Endothelial cell of umbilical vein (primary cell): ENCODE results near the gene FILIP1L. TPM values are rescaled to one million over a fixed set of nuclear protein-coding genes. Genes with fewer than 3 reads are reported as not detected.
"Not testable (repeated sequence)": the region's sequence is repeated elsewhere in the genome, so short reads cannot be mapped to it uniquely, and the experiment has no call there.

ENCODE experiments used
- BruUV-seq: library from RNA; stranded (reverse); fragments of 400-500 nt; replicated peaks from 2 replicates; lab custom pipeline; 2021; lab: Mats Ljungman, UMichigan
- CTCF ChIA-PET: fragments of 300-600, 350-600 bp; sonication (Branson Sonifier 250); formaldehyde crosslinking; loops from one replicate; lab custom pipeline; 2021; ENCODE audit warnings: antibody characterized with exemption, inconsistent platforms; lab: Charles Lee
- POLR2A ChIA-PET: fragments of 300-600, 350-600 bp; sonication (Branson Sonifier 250); formaldehyde crosslinking; loops from one replicate; lab custom pipeline; 2021; ENCODE audit warnings: antibody characterized with exemption, inconsistent platforms; lab: Charles Lee
- DNase-seq: peaks from one replicate; pipeline ENCODE4 v3.0.0-alpha.2; 2011; ENCODE audit warnings: low read depth, low spot score
- FAIRE-seq: peaks from 2 replicates; lab custom pipeline; 2011; peaks lifted over from hg19 to GRCh38; lab: Jason Lieb, UNC
- H2AFZ ChIP-seq: 2 replicates; pipeline ENCODE4 v1.6.0; 2012; ENCODE audit warnings: low read depth, low read length, control low read depth, inconsistent platforms
- H3K27ac ChIP-seq: 2 replicates; pipeline ENCODE4 v1.5.1; 2011; ENCODE audit warnings: low read depth, mild to moderate bottlenecking, control low read depth, low read length, moderate library complexity; ENCODE audit not compliant: insufficient read depth
- H3K27me3 ChIP-seq, 2 experiments: 2 replicates each; pipeline versions ENCODE4 v1.6.0 to v1.6.1; 2011; ENCODE audit warnings: low read length in 2 of 2, mixed read lengths in 1 of 2; ENCODE audit not compliant: control insufficient read depth in 2 of 2, insufficient read depth in 2 of 2
- H3K36me3 ChIP-seq, 2 experiments: 2 replicates in 1 of 2; 3 replicates in 1 of 2; pipeline ENCODE4 v1.5.1; 2011; ENCODE audit warnings: low read length in 2 of 2, mild to moderate bottlenecking in 1 of 2, moderate library complexity in 1 of 2; ENCODE audit not compliant: control insufficient read depth in 2 of 2, insufficient read depth in 2 of 2; ENCODE audit errors: extremely low read depth in 1 of 2
- H3K4me1 ChIP-seq: 3 replicates; pipeline ENCODE4 v1.5.1; 2011; ENCODE audit warnings: mild to moderate bottlenecking, low read length; ENCODE audit not compliant: control insufficient read depth, insufficient read depth; ENCODE audit errors: extremely low read depth
- H3K4me2 ChIP-seq: 2 replicates; pipeline ENCODE4 v1.6.1; 2011; ENCODE audit warnings: low read length, control low read depth, mixed read lengths; ENCODE audit not compliant: insufficient read depth
- H3K4me3 ChIP-seq, 3 experiments: fragments of 200-600 bp in 1 of 3; sonication (generic), shearing (Covaris generic) in 1 of 3; replicated peaks in 1 of 3; 2 replicates each; pipeline ENCODE4 v1.5.1; 2011 to 2016; ENCODE audit warnings: control low read depth in 3 of 3, low read length in 3 of 3, mild to moderate bottlenecking in 2 of 3, inconsistent platforms in 1 of 3, low read depth in 1 of 3, moderate library complexity in 1 of 3; ENCODE audit not compliant: insufficient read depth in 1 of 3
- H3K79me2 ChIP-seq: 2 replicates; pipeline ENCODE4 v1.6.0; 2012; ENCODE audit warnings: low read length, inconsistent platforms; ENCODE audit not compliant: control insufficient read depth, insufficient read depth
- H3K9ac ChIP-seq: replicated peaks from 2 replicates; pipeline ENCODE3; 2011; ENCODE audit warnings: low read length, control low read depth; ENCODE audit not compliant: insufficient read depth; ENCODE audit errors: extremely low read depth
- H3K9me1 ChIP-seq: replicated peaks from 3 replicates; pipeline ENCODE4 v1.6.0; 2011; ENCODE audit warnings: mild to moderate bottlenecking, low read length; ENCODE audit not compliant: control insufficient read depth, insufficient read depth; ENCODE audit errors: extremely low read depth
- H3K9me3 ChIP-seq: replicated peaks from 2 replicates; pipeline ENCODE4 v1.5.1; 2012; ENCODE audit warnings: low read length, inconsistent platforms; ENCODE audit not compliant: control insufficient read depth, insufficient read depth
- H4K20me1 ChIP-seq: replicated peaks from 2 replicates; pipeline ENCODE3; 2011; ENCODE audit warnings: mild to moderate bottlenecking, low read length; ENCODE audit not compliant: control insufficient read depth, insufficient read depth; ENCODE audit errors: extremely low read depth
- CTCF ChIP-seq, 2 donors: IDR thresholded peaks; 1 replicate in 1 of 2; 2 replicates in 1 of 2; pipeline ENCODE4 v1.5.1; 2011; ENCODE audit warnings: low read length in 2 of 2, mild to moderate bottlenecking in 2 of 2, moderate library complexity in 2 of 2, control low read depth in 1 of 2, inconsistent platforms in 1 of 2, low read depth in 1 of 2; ENCODE audit not compliant: insufficient read depth in 1 of 2; ENCODE audit errors: extremely low read depth in 1 of 2
- EZH2 ChIP-seq: IDR thresholded peaks from 2 replicates; pipeline ENCODE4 v1.6.1; 2012; ENCODE audit warnings: borderline replicate concordance, low read depth, mild to moderate bottlenecking, moderate library complexity, low read length, inconsistent platforms; ENCODE audit not compliant: severe bottlenecking
- FOS ChIP-seq: IDR thresholded peaks from 2 replicates; pipeline ENCODE4 v1.6.1; 2011; ENCODE audit warnings: mild to moderate bottlenecking, low read length, moderate library complexity, borderline replicate concordance; ENCODE audit not compliant: insufficient read depth
- GATA2 ChIP-seq: IDR thresholded peaks from 2 replicates; pipeline ENCODE4 v1.7.0; 2011; ENCODE audit warnings: low read depth, mild to moderate bottlenecking, moderate library complexity, mixed read lengths, low read length; ENCODE audit not compliant: insufficient read length, insufficient read depth
- JUN ChIP-seq: IDR thresholded peaks from 2 replicates; pipeline ENCODE4 v1.6.1; 2011; ENCODE audit warnings: borderline replicate concordance, low read depth; ENCODE audit not compliant: insufficient read length, insufficient read depth
- MAX ChIP-seq: IDR thresholded peaks from 2 replicates; pipeline ENCODE4 v1.6.1; 2011; ENCODE audit not compliant: insufficient read depth, insufficient read length
- MYC ChIP-seq: IDR thresholded peaks from one replicate; pipeline ENCODE4 v1.6.1; 2011; ENCODE audit warnings: mild to moderate bottlenecking, low read depth, low read length
- POLR2A ChIP-seq: IDR thresholded peaks from 2 replicates; pipeline ENCODE4 v1.6.1; 2012; ENCODE audit warnings: low read depth, mild to moderate bottlenecking, control low read depth, low read length
- POLR2AphosphoS5 ChIP-seq: IDR thresholded peaks from 2 replicates; pipeline ENCODE4 v1.6.1; 2012; ENCODE audit warnings: low read depth, mild to moderate bottlenecking, control low read depth, low read length, moderate library complexity; ENCODE audit not compliant: insufficient read depth
- dilution Hi-C: fragments of 300-500 bp; cut with MboI; formaldehyde crosslinking; loops from one replicate; pipeline ENCODE4 v1.15.0; 2019; ENCODE audit warnings: low sequenced_read_pairs; ENCODE audit not compliant: extremely low pct_ligation_motif_present
- intact Hi-C: fragments of 100-400 bp; cut with micrococcal nuclease; formaldehyde crosslinking; loops from one replicate; pipeline ENCODE4 v1.10.0; 2022
- polyA plus RNA-seq, 4 experiments: library from polyadenylated mRNA; depleted of rRNA in 3 of 4; stranded (reverse) in 3 of 4; unstranded in 1 of 4; fragments of >200 nt; gene quantifications; 2 replicates each; pipeline versions ENCODE4 v1.2.1 to v1.2.3, GENCODE V29; 2011 to 2012; ENCODE audit warnings: missing spikeins in 1 of 4
- total RNA-seq: library from RNA; stranded (reverse); gene quantifications from 2 replicates; pipeline ENCODE4 v1.2.3, GENCODE V29; 2021

The FILIP1L gene
- total and polyA plus RNA-seq, 2 donors (not counting 3 experiments of a cell fraction or from before 2014, with no cell fraction given), result 26.0 to 29.9 TPM

- FAIRE-seq (no peak), DNase-seq (no peak)
- intact Hi-C loops (no loop called here), dilution Hi-C loops (no loop called here)
- BruUV-seq, result no TSS peak
- no peaks in the 10 kb centered on the region for H3K9me1 ChIP-seq
- ChIA-PET POLR2A (no interaction called here), CTCF (no interaction called here)
- H3K79me2 ChIP-seq, result no peaks in the 10 kb centered on the region
- no peaks in the 10 kb centered on the region for H3K4me1 ChIP-seq
- no peak overlapping the region for H3K9ac ChIP-seq
- no peak overlapping the region for H3K4me3 ChIP-seq
- H3K27ac ChIP-seq, result no peak overlapping the region
- no peaks in the 10 kb centered on the region for H3K9me3 ChIP-seq
- H3K36me3 ChIP-seq, result no peaks in the 10 kb centered on the region
- no peak overlapping the region for H3K4me2 ChIP-seq
- H3K27me3 ChIP-seq, result no peaks in the 10 kb centered on the region
- TF ChIP-seq POLR2A, result no peak
- no peak for TF ChIP-seq JUN
- no peak for TF ChIP-seq MYC
- TF ChIP-seq GATA2, result no peak
- TF ChIP-seq MAX, result no peak
- TF ChIP-seq POLR2AphosphoS5, result no peak
- no peak for TF ChIP-seq FOS
- TF ChIP-seq CTCF (IDR thresholded peaks at IDR 0.05; ENCODE audit: extremely low read depth in 1 of 2, insufficient read depth in 1 of 2, low read depth in 1 of 2, low read length in 2 of 2), result no peak
- TF ChIP-seq EZH2, result no peak
- no peaks in the 10 kb centered on the region for H4K20me1 ChIP-seq
- H2AFZ ChIP-seq, result no peak overlapping the region
Measured at GRCh38 chr3:100096866-100097265, 17.4 kb downstream of the FILIP1L start.

GRCh38 chr3:100096286-100096685, 18.0 kb downstream of the FILIP1L start:
- H3K27me3 ChIP-seq, H2AFZ ChIP-seq, H3K9me1 ChIP-seq, H3K4me1 ChIP-seq, H3K9ac ChIP-seq, H3K79me2 ChIP-seq, DNase-seq, H3K36me3 ChIP-seq, POLR2A ChIA-PET, H4K20me1 ChIP-seq, H3K4me2 ChIP-seq, H3K27ac ChIP-seq, H3K9me3 ChIP-seq, BruUV-seq, intact Hi-C loops, H3K4me3 ChIP-seq, dilution Hi-C loops, FAIRE-seq: not testable (repeated sequence)
- CTCF ChIA-PET, result interaction anchor here (1.9 kb wide), 1 partner anchor 9 kb away, joined by 6 read pairs; no protein-coding TSS in a partner anchor
